ENCODE measurements around the gene SLC25A28. TPM values are rescaled to one million over a fixed set of nuclear protein-coding genes. Genes with fewer than 3 reads are reported as not detected.

Gene SLC25A28
- total RNA-seq, 1 donor from 2014 or later, result 53.3 TPM

DNA sequence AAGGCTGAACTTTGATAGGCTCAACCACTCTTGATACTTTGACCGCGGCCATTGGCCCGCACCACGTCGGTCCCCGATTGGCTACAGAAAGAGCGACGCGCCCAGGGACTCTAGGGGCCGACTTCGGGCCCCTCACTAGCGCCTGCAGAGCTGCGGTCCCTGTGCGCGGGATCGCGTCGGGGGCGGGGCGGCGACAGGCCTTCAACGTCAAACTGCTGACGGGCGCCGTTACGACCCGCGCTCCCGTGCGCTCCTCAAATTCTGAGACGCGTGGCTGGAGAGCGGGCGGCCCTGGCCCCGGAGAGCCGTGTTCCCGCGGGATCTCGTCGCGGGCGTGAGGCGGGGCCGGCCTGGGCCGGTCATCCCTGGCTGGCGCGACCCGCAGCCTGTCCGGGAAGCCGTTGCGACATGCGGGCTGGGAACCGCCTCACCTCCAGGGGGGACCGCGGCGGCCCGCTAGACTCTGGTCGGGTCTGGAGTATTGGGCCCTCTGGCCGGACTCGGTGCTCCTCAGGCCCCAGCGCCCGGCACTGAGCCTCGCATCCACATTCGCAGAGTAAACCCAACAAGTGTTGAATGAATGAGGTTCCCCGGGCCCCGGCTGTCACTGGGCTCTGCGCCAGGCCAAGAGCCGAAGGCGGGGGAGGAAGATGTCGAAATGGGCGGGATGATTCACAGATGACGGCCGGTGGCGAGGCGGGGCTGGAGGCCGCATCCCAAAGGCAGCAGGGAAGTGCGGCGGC, 643 bp upstream of the SLC25A28 start:
- peaks cover 14% of the 10 kb centered on the region for H3K36me3 Mint-ChIP-seq (ENCODE audit: low read depth)
- intact Hi-C loops (cut with micrococcal nuclease), result loop anchor here (1.0 to 10.0 kb wide), 6 partner anchors 38 to 1980 kb away; partner anchors contain the start of genes COX15, CUTC, ENTPD7 and GOT1
- H3K4me1 Mint-ChIP-seq (ENCODE audit: low read depth), result peaks cover 39% of the 10 kb centered on the region
- peak; percentile 91 for DNase-seq (ENCODE audit: low spot score)
- peak overlapping the region; percentile 97 for H3K27ac Mint-ChIP-seq
- peak overlapping the region; percentile 80 for H3K4me3 Mint-ChIP-seq
- no peaks in the 10 kb centered on the region for H3K27me3 Mint-ChIP-seq (ENCODE audit: insufficient read depth)
- H3K9me3 Mint-ChIP-seq, result no peaks in the 10 kb centered on the region

DNA sequence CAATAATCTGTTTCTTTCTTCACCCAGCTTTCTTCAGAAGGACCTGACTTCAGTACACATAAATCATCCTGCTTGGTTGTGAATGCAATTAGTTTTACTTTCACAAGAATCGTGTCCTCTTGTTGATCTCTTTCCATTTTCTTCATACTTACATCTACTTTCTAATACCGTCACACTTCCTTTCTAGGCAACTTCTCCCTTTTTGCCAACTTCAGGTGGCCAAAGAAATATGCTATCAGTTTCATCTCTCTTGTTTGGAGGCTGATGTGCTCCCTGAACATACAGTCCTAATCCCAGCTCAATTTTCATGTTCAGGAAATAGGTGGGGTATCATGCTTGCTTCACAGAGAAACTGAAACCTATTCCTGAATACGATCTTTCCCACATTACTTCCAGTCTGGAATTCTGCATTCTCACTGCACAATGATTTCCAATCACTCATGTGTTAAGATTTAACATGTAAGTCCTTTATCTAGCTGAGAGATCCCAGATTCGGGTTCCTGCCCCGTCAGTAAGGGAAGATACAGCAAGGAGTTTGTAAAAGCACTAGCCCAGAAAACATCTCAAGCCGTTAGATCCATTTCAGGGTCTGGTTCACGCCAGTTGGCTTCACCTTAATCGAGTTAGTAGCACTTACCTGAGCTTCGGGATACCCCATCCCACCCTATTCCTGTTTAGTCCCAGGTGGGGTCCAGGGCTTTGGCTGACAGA, 994 bp downstream of the SLC25A28 start:
- Mint-ChIP-seq H3K27ac (peak overlapping the region; percentile 80), H3K27me3 (ENCODE audit: insufficient read depth) (no peaks in the 10 kb centered on the region), H3K36me3 (ENCODE audit: low read depth) (peaks cover 21% of the 10 kb centered on the region), H3K4me3 (peak overlapping the region; percentile 94), H3K4me1 (ENCODE audit: low read depth) (peaks cover 47% of the 10 kb centered on the region), H3K9me3 (no peaks in the 10 kb centered on the region)
- DNase-seq (ENCODE audit: low spot score), result no peak
- intact Hi-C loops (cut with micrococcal nuclease), result loop anchor here (5.0 to 10.0 kb wide), 3 partner anchors 566 to 1172 kb away; partner anchors contain the start of genes ERLIN1, HIF1AN and HPS1

DNA sequence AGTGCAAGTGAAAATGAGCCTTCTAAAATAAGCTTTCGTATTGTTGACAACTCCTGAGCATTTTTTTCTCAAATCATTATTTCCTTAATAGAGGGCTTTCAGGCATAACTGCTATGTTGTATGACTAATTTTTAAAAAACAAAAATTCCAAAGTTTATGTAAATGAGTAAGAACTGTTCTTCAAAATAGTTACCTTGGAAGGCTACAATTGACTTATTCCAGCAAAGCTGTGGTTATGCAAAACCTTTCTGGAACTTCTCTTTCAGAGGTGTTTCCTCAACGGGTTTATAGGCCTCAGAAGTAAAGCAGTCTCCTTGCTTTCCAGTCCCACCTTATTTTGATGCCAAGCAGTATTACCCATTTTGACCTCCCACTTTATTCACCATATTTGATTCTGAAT, 2.5 kb downstream of the SLC25A28 start:
- no peaks in the 10 kb centered on the region for H3K27me3 Mint-ChIP-seq (ENCODE audit: insufficient read depth)
- no peak for DNase-seq (ENCODE audit: low spot score)
- H3K36me3 Mint-ChIP-seq (ENCODE audit: low read depth), result peaks cover 22% of the 10 kb centered on the region
- intact Hi-C loops (cut with micrococcal nuclease), result loop anchor here (5.0 to 10.0 kb wide), 3 partner anchors 567 to 1170 kb away; partner anchors contain the start of genes ERLIN1, HIF1AN and HPS1
- peak overlapping the region; percentile 32 for H3K27ac Mint-ChIP-seq
- peaks cover 53% of the 10 kb centered on the region for H3K4me1 Mint-ChIP-seq (ENCODE audit: low read depth)
- peak overlapping the region; percentile 94 for H3K4me3 Mint-ChIP-seq
- H3K9me3 Mint-ChIP-seq, result no peaks in the 10 kb centered on the region

DNA sequence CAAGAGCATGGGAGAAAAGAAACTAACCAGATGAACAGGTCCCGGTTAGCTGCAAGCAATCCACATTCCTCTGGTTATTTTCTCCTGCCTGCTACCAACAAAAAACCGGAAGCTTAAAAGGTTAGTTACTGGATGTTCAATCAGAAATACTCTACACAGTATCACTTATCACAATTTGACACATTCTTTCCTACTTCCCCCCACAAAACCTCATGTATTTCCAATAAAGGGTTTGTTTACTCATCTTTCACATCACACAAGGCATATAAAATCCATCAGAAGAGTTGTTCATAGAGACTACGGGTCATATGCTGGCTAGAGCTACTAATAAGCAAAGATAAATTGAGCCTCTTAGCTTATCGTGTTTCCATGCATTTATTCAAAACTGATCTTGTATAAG, 4.8 kb downstream of the SLC25A28 start:
- Mint-ChIP-seq H3K9me3 (no peaks in the 10 kb centered on the region), H3K4me1 (ENCODE audit: low read depth) (peaks cover 51% of the 10 kb centered on the region), H3K36me3 (ENCODE audit: low read depth) (peaks cover 36% of the 10 kb centered on the region), H3K4me3 (peak overlapping the region; percentile 38), H3K27me3 (ENCODE audit: insufficient read depth) (no peaks in the 10 kb centered on the region), H3K27ac (peak overlapping the region; percentile 79)
- intact Hi-C loops (cut with micrococcal nuclease), result loop anchor here (5.0 to 10.0 kb wide), 3 partner anchors 569 to 1168 kb away; partner anchors contain the start of genes ERLIN1, HIF1AN and HPS1
- DNase-seq (ENCODE audit: low spot score), result no peak

DNA sequence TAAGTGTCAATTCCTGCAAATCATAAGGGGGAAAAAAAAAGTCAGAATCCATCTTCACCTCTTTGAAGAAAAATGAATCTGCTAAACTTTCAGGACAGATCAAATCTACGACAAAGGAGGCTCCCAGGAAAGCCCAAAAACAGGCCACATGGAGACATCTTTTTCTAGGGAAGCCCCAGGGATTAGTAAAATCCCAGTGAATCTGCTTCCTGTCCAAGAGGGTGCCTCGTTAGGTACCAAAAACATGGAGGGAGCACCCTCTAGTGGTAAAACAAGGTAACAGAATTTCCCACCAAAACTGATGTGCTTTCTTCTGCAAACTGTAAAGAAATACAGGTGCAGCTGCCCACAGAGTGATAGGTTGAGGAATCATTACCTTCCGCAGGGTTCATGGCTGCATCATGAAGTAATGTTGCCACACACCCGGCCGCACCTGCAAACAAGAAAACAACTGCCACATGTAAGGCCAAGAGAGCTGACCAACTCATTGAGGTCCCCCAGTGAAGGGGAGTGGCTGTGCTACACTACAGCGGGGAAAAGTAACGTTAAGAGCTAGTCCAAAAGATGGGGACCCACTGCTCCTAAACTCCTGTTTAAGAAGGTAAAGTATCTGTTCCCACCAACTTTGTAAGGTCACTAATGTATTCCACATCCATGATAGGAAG, 7.9 kb downstream of the SLC25A28 start:
- peaks cover 33% of the 10 kb centered on the region for H3K4me1 Mint-ChIP-seq (ENCODE audit: low read depth)
- H3K27ac Mint-ChIP-seq, result peak overlapping the region; percentile 41
- no peak overlapping the region for H3K4me3 Mint-ChIP-seq
- H3K27me3 Mint-ChIP-seq (ENCODE audit: insufficient read depth), result no peaks in the 10 kb centered on the region
- peaks cover 27% of the 10 kb centered on the region for H3K36me3 Mint-ChIP-seq (ENCODE audit: low read depth)
- DNase-seq (ENCODE audit: low spot score), result no peak
- intact Hi-C loops (cut with micrococcal nuclease), result loop anchor here (1.0 to 10.0 kb wide), 7 partner anchors 52 to 923 kb away; partner anchors contain the start of genes ERLIN1, GOT1 and HIF1AN
- H3K9me3 Mint-ChIP-seq, result no peaks in the 10 kb centered on the region

DNA sequence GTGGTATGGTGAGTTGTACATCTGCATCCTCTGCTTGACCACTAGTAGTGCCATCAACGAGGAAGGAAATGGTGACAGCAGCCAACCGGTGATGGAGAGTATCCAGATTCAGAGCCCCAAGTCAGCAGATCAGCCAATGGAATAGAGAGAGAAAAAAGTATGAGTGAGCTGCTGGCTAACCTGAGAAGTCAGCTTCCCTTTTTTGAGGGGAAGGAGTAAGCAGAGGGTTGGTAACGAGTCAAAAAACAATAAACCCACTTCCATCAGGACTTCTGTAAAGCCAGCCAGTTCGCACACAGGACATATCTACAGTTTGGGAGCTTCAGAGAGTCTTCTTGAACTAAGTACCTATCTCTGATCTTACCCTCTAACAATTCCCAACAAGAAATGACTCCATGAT, 8.9 kb downstream of the SLC25A28 start:
- Mint-ChIP-seq H3K4me3 (no peak overlapping the region), H3K36me3 (ENCODE audit: low read depth) (peaks cover 27% of the 10 kb centered on the region), H3K9me3 (no peaks in the 10 kb centered on the region), H3K4me1 (ENCODE audit: low read depth) (peaks cover 28% of the 10 kb centered on the region), H3K27ac (no peak overlapping the region), H3K27me3 (ENCODE audit: insufficient read depth) (no peaks in the 10 kb centered on the region)
- intact Hi-C loops (cut with micrococcal nuclease), result loop anchor here (10.0 kb wide), 2 partner anchors 573 to 923 kb away; partner anchors contain the start of genes ERLIN1 and HIF1AN
- no peak for DNase-seq (ENCODE audit: low spot score)

DNA sequence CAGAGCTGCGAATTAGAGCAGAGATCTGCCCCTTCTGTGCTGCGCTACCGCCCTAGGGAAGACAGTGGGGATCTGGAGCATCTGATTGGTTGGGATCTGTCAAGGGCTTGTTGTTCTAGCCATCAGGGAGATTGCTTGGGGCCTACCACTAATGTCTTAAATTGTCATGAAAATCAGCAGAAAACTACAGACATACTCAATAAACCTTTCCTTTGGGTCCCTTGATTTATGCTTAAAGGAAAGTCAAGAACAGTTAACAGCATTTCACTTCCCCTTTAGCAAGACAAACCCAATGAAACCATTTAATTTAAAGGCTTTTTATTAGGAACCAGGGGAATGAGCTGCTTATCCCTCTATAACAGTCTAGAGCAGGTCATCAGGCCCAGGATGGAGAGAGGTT, 10.0 kb downstream of the SLC25A28 start:
- no peak overlapping the region for H3K27ac Mint-ChIP-seq
- H3K27me3 Mint-ChIP-seq (ENCODE audit: insufficient read depth), result no peaks in the 10 kb centered on the region
- H3K4me3 Mint-ChIP-seq, result no peak overlapping the region
- intact Hi-C loops (cut with micrococcal nuclease), result loop anchor here (10.0 kb wide), 2 partner anchors 575 to 925 kb away; partner anchors contain the start of genes ERLIN1 and HIF1AN
- H3K4me1 Mint-ChIP-seq (ENCODE audit: low read depth), result peaks cover 17% of the 10 kb centered on the region
- peaks cover 22% of the 10 kb centered on the region for H3K36me3 Mint-ChIP-seq (ENCODE audit: low read depth)
- DNase-seq (ENCODE audit: low spot score), result no peak
- H3K9me3 Mint-ChIP-seq, result no peaks in the 10 kb centered on the region

DNA sequence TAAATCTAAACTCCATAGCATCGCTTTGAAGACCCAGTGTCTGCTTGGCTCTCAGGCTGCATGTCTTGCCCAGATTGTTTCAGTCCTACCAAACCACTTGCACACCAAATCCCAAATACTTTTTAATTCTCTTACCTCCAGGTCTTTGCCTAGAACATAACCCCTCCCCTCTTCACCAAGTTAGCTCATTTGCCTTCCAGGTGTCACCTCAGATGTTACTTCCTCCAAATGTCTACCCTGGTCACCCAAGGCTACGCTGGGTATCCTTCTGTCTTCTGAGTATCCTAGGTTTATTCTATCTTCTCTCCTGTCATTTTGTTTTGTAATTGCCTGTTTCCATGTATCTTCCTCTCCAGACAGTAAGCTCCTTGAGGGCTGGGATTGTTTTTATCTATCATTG, 11.1 kb downstream of the SLC25A28 start:
- Mint-ChIP-seq H3K27me3 (ENCODE audit: insufficient read depth) (no peaks in the 10 kb centered on the region), H3K4me3 (no peak overlapping the region), H3K9me3 (no peaks in the 10 kb centered on the region), H3K4me1 (ENCODE audit: low read depth) (peaks cover 16% of the 10 kb centered on the region), H3K36me3 (ENCODE audit: low read depth) (peaks cover 19% of the 10 kb centered on the region), H3K27ac (no peak overlapping the region)
- intact Hi-C loops (cut with micrococcal nuclease), result no loop called here
- DNase-seq (ENCODE audit: low spot score), result no peak

DNA sequence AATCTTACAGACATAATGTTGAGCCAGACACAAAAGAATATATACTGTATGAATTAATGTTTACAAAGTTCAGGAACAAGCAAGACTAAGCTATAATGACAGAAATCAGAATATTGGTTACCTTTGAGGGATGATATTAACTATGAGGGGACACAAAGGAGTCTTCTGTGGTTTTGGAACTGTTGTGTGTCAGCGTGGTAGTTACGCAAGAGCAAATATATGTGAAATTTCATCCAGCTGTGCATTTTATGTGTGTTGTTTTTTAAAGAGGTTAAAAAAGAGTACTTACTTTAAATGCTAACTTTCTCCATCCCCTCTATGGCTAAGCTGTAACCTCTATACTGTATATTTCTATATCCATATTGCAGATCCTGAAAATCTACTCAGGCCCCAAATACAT, 14.9 kb downstream of the SLC25A28 start:
- peaks cover 3% of the 10 kb centered on the region for H3K36me3 Mint-ChIP-seq (ENCODE audit: low read depth)
- intact Hi-C loops (cut with micrococcal nuclease), result no loop called here
- no peaks in the 10 kb centered on the region for H3K9me3 Mint-ChIP-seq
- no peak overlapping the region for H3K27ac Mint-ChIP-seq
- no peaks in the 10 kb centered on the region for H3K4me1 Mint-ChIP-seq (ENCODE audit: low read depth)
- H3K4me3 Mint-ChIP-seq, result no peak overlapping the region
- no peak for DNase-seq (ENCODE audit: low spot score)
- H3K27me3 Mint-ChIP-seq (ENCODE audit: insufficient read depth), result no peaks in the 10 kb centered on the region

DNA sequence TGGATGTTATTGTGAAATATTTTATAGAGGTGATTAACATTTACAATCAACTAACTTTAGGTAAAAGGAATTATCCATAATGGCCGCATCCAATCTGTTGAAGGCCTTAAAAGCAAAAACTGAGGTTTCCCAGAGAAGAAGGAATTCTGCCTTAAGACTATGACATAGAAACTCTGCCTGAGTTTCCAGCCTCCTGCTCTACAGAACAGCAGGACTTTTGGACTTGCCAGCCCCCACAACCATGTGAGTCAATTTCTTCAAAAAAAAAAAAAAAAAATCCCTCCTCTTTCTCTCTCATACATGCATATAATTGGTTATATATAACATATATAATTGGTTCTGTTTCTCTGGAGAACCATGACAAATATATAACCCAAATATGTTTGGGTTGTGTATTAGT, 15.4 kb downstream of the SLC25A28 start:
- Mint-ChIP-seq H3K4me3 (no peak overlapping the region), H3K36me3 (ENCODE audit: low read depth) (no peaks in the 10 kb centered on the region), H3K4me1 (ENCODE audit: low read depth) (no peaks in the 10 kb centered on the region), H3K27ac (no peak overlapping the region), H3K27me3 (ENCODE audit: insufficient read depth) (peaks cover under 1% of the 10 kb centered on the region), H3K9me3 (no peaks in the 10 kb centered on the region)
- no peak for DNase-seq (ENCODE audit: low spot score)
- intact Hi-C loops (cut with micrococcal nuclease), result no loop called here

DNA sequence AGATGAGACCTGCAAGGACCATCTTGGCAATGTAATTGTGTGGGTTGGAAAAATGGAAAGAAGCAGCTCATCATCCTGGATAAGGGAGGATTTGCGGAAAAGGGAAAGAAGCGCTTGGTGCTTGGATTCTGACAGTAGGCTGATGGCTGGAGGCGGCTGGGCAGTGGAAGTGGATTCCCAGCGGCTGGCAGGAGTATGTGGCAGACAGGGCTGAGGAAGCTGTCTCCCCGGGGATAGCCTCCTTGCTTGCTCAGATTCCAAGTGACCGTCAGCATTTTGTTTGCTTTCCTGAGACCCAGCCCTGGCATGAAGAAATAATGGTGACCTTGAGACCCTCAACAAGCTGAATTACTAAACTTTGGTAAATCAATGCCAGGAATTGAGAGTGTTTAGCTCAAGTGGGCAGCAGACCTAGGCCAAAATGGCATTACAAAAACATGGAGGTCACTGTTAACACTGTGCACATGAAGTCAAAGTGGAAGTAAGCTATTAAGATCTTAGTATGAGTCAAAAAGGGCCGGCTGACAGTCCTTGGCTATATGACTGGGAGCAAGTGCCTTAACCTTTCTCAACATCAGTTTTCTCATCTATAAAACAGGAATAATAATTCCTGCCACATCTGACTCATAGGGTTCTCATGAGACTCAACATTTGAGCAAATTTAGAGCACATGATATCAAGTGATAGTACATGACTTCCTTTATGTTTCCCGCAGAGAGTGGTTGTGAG, 21.3 kb downstream of the SLC25A28 start:
- Mint-ChIP-seq H3K4me1 (ENCODE audit: low read depth) (no peaks in the 10 kb centered on the region), H3K4me3 (no peak overlapping the region), H3K27me3 (ENCODE audit: insufficient read depth) (peaks cover 4% of the 10 kb centered on the region), H3K27ac (no peak overlapping the region), H3K9me3 (no peaks in the 10 kb centered on the region), H3K36me3 (ENCODE audit: low read depth) (no peaks in the 10 kb centered on the region)
- DNase-seq (ENCODE audit: low spot score), result no peak
- intact Hi-C loops (cut with micrococcal nuclease), result no loop called here

DNA sequence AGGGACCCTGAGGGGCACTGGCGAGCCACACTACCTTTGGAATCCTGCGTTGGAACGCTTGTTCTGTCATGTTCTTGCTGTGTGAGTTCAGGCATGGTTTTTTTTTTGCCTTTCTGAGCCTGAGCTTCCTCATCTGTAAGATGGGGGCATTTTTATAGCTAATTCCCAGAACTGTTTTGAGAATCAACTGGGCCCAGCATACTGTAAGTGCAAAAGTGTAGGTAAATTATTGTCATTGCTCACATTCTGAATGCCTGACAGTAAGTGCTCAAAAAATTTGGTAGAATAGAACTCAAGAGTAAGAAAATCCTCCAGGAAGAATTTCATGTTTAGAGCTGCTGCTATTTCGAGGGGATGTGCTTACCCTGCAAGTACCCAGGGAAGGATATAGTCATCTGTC, 22.2 kb downstream of the SLC25A28 start:
- Mint-ChIP-seq H3K27me3 (ENCODE audit: insufficient read depth) (peaks cover 4% of the 10 kb centered on the region), H3K4me3 (no peak overlapping the region), H3K4me1 (ENCODE audit: low read depth) (no peaks in the 10 kb centered on the region), H3K36me3 (ENCODE audit: low read depth) (no peaks in the 10 kb centered on the region), H3K9me3 (no peaks in the 10 kb centered on the region), H3K27ac (no peak overlapping the region)
- no peak for DNase-seq (ENCODE audit: low spot score)
- intact Hi-C loops (cut with micrococcal nuclease), result no loop called here

Data from activated T-helper 1 cell treated with anti-CD3 and anti-CD28 coated beads, Interleukin-12 subunit alpha, Interleukin-12 subunit beta, Interleukin-2, Interleukin-4 antibody, amounts not matched to agents 30 ng/mL and 10 ng/mL and 1 ng/mL, durations not matched to agents 14 hours and 24 hours and 36 hours (primary cell).